DMS53 treated with DMSO at 0.1 percent for 48 hours (cell line): Measurements from ENCODE around the gene ASTN2.

Experiments
- DNase-seq: peaks from one replicate; lab custom pipeline; 2025; ENCODE audit not compliant: unreplicated experiment; lab: John Stamatoyannopoulos, UW

ASTN2 gene

GRCh38 chr9:116549786-116550660 is 864.8 kb downstream of the ASTN2 start:
- DNase-seq = no peak

GRCh38 chr9:116549061-116549664 is 865.7 kb downstream of the ASTN2 start:
- DNase-seq = no peak

GRCh38 chr9:116547729-116548426 is 867.0 kb downstream of the ASTN2 start:
- no peak for DNase-seq

GRCh38 chr9:116546711-116547581 is 867.9 kb downstream of the ASTN2 start:
- DNase-seq = no peak

- DNase-seq = no peak
Measured at GRCh38 chr9:116544896-116545295, 870.0 kb downstream of the ASTN2 start.

GRCh38 chr9:116543731-116544400 is 871.0 kb downstream of the ASTN2 start:
- no peak for DNase-seq

GRCh38 chr9:116541402-116541801 is 873.5 kb downstream of the ASTN2 start:
- no peak for DNase-seq

- no peak for DNase-seq
Measured at GRCh38 chr9:116539549-116539948, 875.3 kb downstream of the ASTN2 start.

- no peak for DNase-seq
Measured at GRCh38 chr9:116525611-116526010, 889.2 kb downstream of the ASTN2 start.

- no peak for DNase-seq
Measured at GRCh38 chr9:116524778-116525470, 889.9 kb downstream of the ASTN2 start.

- no peak for DNase-seq
Measured at GRCh38 chr9:116520218-116520617, 894.6 kb downstream of the ASTN2 start.

GRCh38 chr9:116516456-116516855 is 898.4 kb downstream of the ASTN2 start:
- DNase-seq = no peak

GRCh38 chr9:116515541-116515940 is 899.3 kb downstream of the ASTN2 start:
- no peak for DNase-seq

- no peak for DNase-seq
Measured at GRCh38 chr9:116506685-116507084, 908.2 kb downstream of the ASTN2 start.

GRCh38 chr9:116504893-116505480 is 909.9 kb downstream of the ASTN2 start:
- no peak for DNase-seq

GRCh38 chr9:116504081-116504480 is 910.8 kb downstream of the ASTN2 start:
- no peak for DNase-seq

GRCh38 chr9:116502746-116503145 is 912.1 kb downstream of the ASTN2 start:
- no peak for DNase-seq

GRCh38 chr9:116501871-116502270 is 913.0 kb downstream of the ASTN2 start:
- DNase-seq = no peak
